Astrocyte (in vitro differentiated cells and primary cell): ENCODE measurements around the gene ADH4. TPM values are rescaled to one million over a fixed set of nuclear protein-coding genes. Genes with fewer than 3 reads are reported as not detected.
A peak's percentile ranks its signal among the peaks of the same experiment; 100 is the strongest.

Experiments used
- DNase-seq: peaks from one replicate; pipeline ENCODE4 v3.0.0-alpha.2; 2010; ENCODE audit warnings: low read depth
- FAIRE-seq: peaks from 2 replicates; lab custom pipeline; 2011; peaks lifted over from hg19 to GRCh38; lab: Jason Lieb, UNC
- H2AFZ ChIP-seq: 2 replicates; pipeline ENCODE4 v1.6.0; 2012; ENCODE audit warnings: low read depth, low read length, inconsistent platforms
- H3K27ac ChIP-seq: 2 replicates; pipeline ENCODE4 v1.5.1; 2011; ENCODE audit warnings: low read depth, low read length, inconsistent platforms
- H3K27me3 ChIP-seq: 2 replicates; pipeline ENCODE4 v1.6.0; 2011; ENCODE audit warnings: low read length, inconsistent platforms; ENCODE audit not compliant: insufficient read depth
- H3K36me3 ChIP-seq: 2 replicates; pipeline ENCODE4 v1.5.1; 2011; ENCODE audit warnings: low read length, inconsistent platforms; ENCODE audit not compliant: insufficient read depth
- H3K4me1 ChIP-seq: 2 replicates; pipeline ENCODE4 v1.5.1; 2011; ENCODE audit warnings: low read length, inconsistent platforms; ENCODE audit not compliant: insufficient read depth
- H3K4me2 ChIP-seq: 2 replicates; pipeline ENCODE4 v1.6.0; 2012; ENCODE audit warnings: low read length, inconsistent platforms
- H3K4me3 ChIP-seq: 2 replicates; pipeline ENCODE4 v1.5.1; 2011; ENCODE audit warnings: low read depth, mild to moderate bottlenecking, low read length, inconsistent platforms; ENCODE audit not compliant: insufficient read depth
- H3K79me2 ChIP-seq: 2 replicates; pipeline ENCODE4 v1.6.0; 2012; ENCODE audit warnings: mild to moderate bottlenecking, low read length, inconsistent platforms; ENCODE audit not compliant: insufficient read depth
- H3K9ac ChIP-seq: 2 replicates; pipeline ENCODE4 v1.6.0; 2012; ENCODE audit warnings: mild to moderate bottlenecking, low read length, inconsistent platforms
- H3K9me3 ChIP-seq: 2 replicates; pipeline ENCODE4 v1.5.1; 2012; ENCODE audit warnings: low read depth, mild to moderate bottlenecking, low read length, inconsistent platforms; ENCODE audit not compliant: insufficient read depth
- H4K20me1 ChIP-seq: 2 replicates; pipeline ENCODE4 v1.6.0; 2012; ENCODE audit warnings: low read length, inconsistent platforms; ENCODE audit not compliant: insufficient read depth
- H3K27ac Mint-ChIP-seq: one replicate; pipeline ENCODE4 v1.8.0; 2021; ENCODE audit warnings: mild to moderate bottlenecking, mixed read lengths; ENCODE audit not compliant: unreplicated experiment
- H3K27me3 Mint-ChIP-seq: one replicate; pipeline ENCODE4 v1.8.0; 2021; ENCODE audit warnings: low read depth, mixed read lengths; ENCODE audit not compliant: unreplicated experiment
- H3K36me3 Mint-ChIP-seq: one replicate; pipeline ENCODE4 v1.8.0; 2021; ENCODE audit warnings: low read depth, mixed read lengths; ENCODE audit not compliant: unreplicated experiment
- H3K4me1 Mint-ChIP-seq: one replicate; pipeline ENCODE4 v1.8.0; 2021; ENCODE audit warnings: low read depth, mixed read lengths; ENCODE audit not compliant: unreplicated experiment
- H3K4me3 Mint-ChIP-seq: one replicate; pipeline ENCODE4 v1.8.0; 2021; ENCODE audit warnings: mild to moderate bottlenecking, moderate library complexity, mixed read lengths; ENCODE audit not compliant: unreplicated experiment
- H3K9me3 Mint-ChIP-seq: one replicate; pipeline ENCODE4 v1.8.0; 2021; ENCODE audit warnings: mild to moderate bottlenecking, mixed read lengths; ENCODE audit not compliant: unreplicated experiment
- CTCF ChIP-seq: IDR thresholded peaks from 2 replicates; pipeline ENCODE4 v1.5.1; 2011; ENCODE audit warnings: low read depth, mild to moderate bottlenecking, inconsistent platforms, low read length, moderate library complexity; ENCODE audit not compliant: insufficient read depth
- EZH2 ChIP-seq: IDR thresholded peaks from 2 replicates; pipeline ENCODE4 v1.6.1; 2012; ENCODE audit warnings: mild to moderate bottlenecking, low read length, inconsistent platforms; ENCODE audit not compliant: insufficient read depth
- total RNA-seq: library from RNA; stranded (reverse); gene quantifications from 2 replicates; pipeline ENCODE4 v1.2.1, GENCODE V29; 2021

ADH4 gene
- total RNA-seq, 1 donor from 2014 or later = not detected

- Histone ChIP-seq H4K20me1 (no peaks in the 10 kb centered on the region), H3K4me2 (no peak overlapping the region), H3K9ac (no peak overlapping the region), H3K27me3 (no peaks in the 10 kb centered on the region), H3K36me3 (no peaks in the 10 kb centered on the region), H3K79me2 (no peaks in the 10 kb centered on the region), H3K4me1 (no peaks in the 10 kb centered on the region), H3K9me3 (no peaks in the 10 kb centered on the region), H3K4me3 (no peak overlapping the region), H2AFZ (no peak overlapping the region), H3K27ac (no peak overlapping the region)
- H3K27ac Mint-ChIP-seq = no peak overlapping the region
- no peaks in the 10 kb centered on the region for H3K4me1 Mint-ChIP-seq
- H3K27me3 Mint-ChIP-seq = no peaks in the 10 kb centered on the region
- TF ChIP-seq EZH2 (no peak), CTCF (no peak)
- DNase-seq = no peak
- no peaks in the 10 kb centered on the region for H3K9me3 Mint-ChIP-seq
- no peak for FAIRE-seq
- no peaks in the 10 kb centered on the region for H3K36me3 Mint-ChIP-seq
- no peak overlapping the region for H3K4me3 Mint-ChIP-seq
These were observed 8.4 kb downstream of the ADH4 start for GRCh38 chr4:99135541-99136162.

GRCh38 chr4:99134586-99134985 lies 9.5 kb downstream of the ADH4 start:
- no peaks in the 10 kb centered on the region for H3K9me3 Mint-ChIP-seq
- no peak overlapping the region for H3K27ac Mint-ChIP-seq
- no peaks in the 10 kb centered on the region for H3K9me3 ChIP-seq
- H3K79me2 ChIP-seq = no peaks in the 10 kb centered on the region
- H3K4me3 Mint-ChIP-seq = no peak overlapping the region
- H3K27me3 Mint-ChIP-seq = no peaks in the 10 kb centered on the region
- no peak overlapping the region for H3K4me2 ChIP-seq
- H3K27ac ChIP-seq = no peak overlapping the region
- no peak overlapping the region for H3K9ac ChIP-seq
- H3K4me3 ChIP-seq = no peak overlapping the region
- no peak overlapping the region for H2AFZ ChIP-seq
- H3K4me1 Mint-ChIP-seq = no peaks in the 10 kb centered on the region
- FAIRE-seq = no peak
- no peaks in the 10 kb centered on the region for H3K4me1 ChIP-seq
- H4K20me1 ChIP-seq = no peaks in the 10 kb centered on the region
- H3K36me3 Mint-ChIP-seq = no peaks in the 10 kb centered on the region
- H3K36me3 ChIP-seq = no peaks in the 10 kb centered on the region
- no peaks in the 10 kb centered on the region for H3K27me3 ChIP-seq
- no peak for TF ChIP-seq EZH2
- no peak for TF ChIP-seq CTCF
- peak; percentile 40 for DNase-seq

GRCh38 chr4:99131378-99131777 lies 12.7 kb downstream of the ADH4 start:
- Histone ChIP-seq H3K9me3 (no peaks in the 10 kb centered on the region), H3K4me1 (no peaks in the 10 kb centered on the region), H3K27me3 (no peaks in the 10 kb centered on the region), H4K20me1 (no peaks in the 10 kb centered on the region), H3K27ac (no peak overlapping the region), H3K79me2 (no peaks in the 10 kb centered on the region), H3K4me3 (no peak overlapping the region), H3K36me3 (no peaks in the 10 kb centered on the region), H3K4me2 (no peak overlapping the region), H3K9ac (no peak overlapping the region), H2AFZ (no peak overlapping the region)
- Mint-ChIP-seq H3K27me3 (no peaks in the 10 kb centered on the region), H3K27ac (no peak overlapping the region), H3K36me3 (no peaks in the 10 kb centered on the region), H3K9me3 (no peaks in the 10 kb centered on the region), H3K4me1 (no peaks in the 10 kb centered on the region), H3K4me3 (no peak overlapping the region)
- no peak for TF ChIP-seq EZH2
- no peak for FAIRE-seq
- no peak for DNase-seq
